Gastrocnemius medialis (tissue), 4 donors: Measurements from ENCODE around the gene PRDM2. TPM values are rescaled to one million over a fixed set of nuclear protein-coding genes. Genes with fewer than 3 reads are reported as not detected.

ENCODE experiments used
- ATAC-seq, 2 donors: fragments of 150-250 bp; one replicate each; pipeline ENCODE4 v1.9.1; 2016
- DNase-seq, 2 donors: peaks; one replicate each; pipeline ENCODE4 v3.0.0-alpha.2; 2019
- H3K27ac ChIP-seq, 4 donors: fragments of 200-600 bp; sonication (generic); 1 replicate in 1 of 4; 2 replicates in 3 of 4; pipeline ENCODE4 v1.5.1; 2016 to 2018; ENCODE audit warnings: mild to moderate bottlenecking in 2 of 4, moderate library complexity in 1 of 4
- H3K27me3 ChIP-seq, 3 donors: fragments of 200-600 bp; sonication (generic) in 2 of 3; 1 replicate in 1 of 3; 2 replicates in 2 of 3; pipeline versions ENCODE4 v1.5.1 to v1.6.0; 2016 to 2019; ENCODE audit warnings: mild to moderate bottlenecking in 1 of 3, moderate library complexity in 1 of 3
- H3K36me3 ChIP-seq, 2 donors: fragments of 200-600 bp; sonication (generic) in 1 of 2; one replicate each; pipeline ENCODE4 v1.5.1; 2017 to 2018
- H3K4me1 ChIP-seq, 2 donors: fragments of 200-600 bp; sonication (generic) in 1 of 2; one replicate each; pipeline ENCODE4 v1.5.1; 2016 to 2017; ENCODE audit warnings: mild to moderate bottlenecking in 2 of 2
- H3K4me3 ChIP-seq, 4 donors: fragments of 200-600 bp; sonication (generic) in 3 of 4; 1 replicate in 1 of 4; 2 replicates in 3 of 4; pipeline ENCODE4 v1.5.1; 2016 to 2019; ENCODE audit warnings: mild to moderate bottlenecking in 2 of 4
- H3K9me3 ChIP-seq, 3 donors: fragments of 200-600 bp; sonication (generic) in 2 of 3; 1 replicate in 1 of 3; 2 replicates in 2 of 3; pipeline ENCODE4 v1.5.1; 2016 to 2019
- POLR2A ChIP-seq, 2 donors: fragments of 450-650 bp; IDR thresholded peaks; one replicate each; pipeline ENCODE4 v1.6.1; 2017; ENCODE audit warnings: antibody characterized with exemption in 2 of 2, mild to moderate bottlenecking in 2 of 2, moderate library complexity in 2 of 2
- in situ Hi-C, 4 donors: fragments of 200-750 bp; cut with MboI; loops; one replicate each; pipeline versions ENCODE4 v1.15.0 to v1.8.0; 2017; ENCODE audit warnings: low sequenced_read_pairs in 4 of 4
- intact Hi-C: fragments of 100-400 bp; cut with DNase I; formaldehyde crosslinking; loops from one replicate; pipeline ENCODE4 v1.15.1; 2023; ENCODE audit warnings: low total_unique reads
- total RNA-seq, 4 donors: library from RNA; depleted of rRNA; stranded (reverse); fragments of >200 nt; gene quantifications; one replicate each; pipeline versions ENCODE4 v1.1.0 to v1.2.3, GENCODE V29; 2016
- TF ChIP-seq, protein P1 (sequence below), 5 experiments: fragments of 450-650 bp in 3 of 5; fragments of 200-600 bp in 2 of 5; sonication (generic) in 2 of 5; IDR thresholded peaks in 4 of 5; conservative IDR thresholded peaks in 1 of 5; 1 replicate in 4 of 5; 2 replicates in 1 of 5; pipeline ENCODE4 v1.5.1; 2016 to 2019; ENCODE audit warnings: antibody characterized with exemption in 5 of 5, mild to moderate bottlenecking in 3 of 5, moderate library complexity in 3 of 5

Gene PRDM2
- total RNA-seq, 4 donors from 2014 or later = 24.1 to 38.3 (median 35.6) TPM

DNA sequence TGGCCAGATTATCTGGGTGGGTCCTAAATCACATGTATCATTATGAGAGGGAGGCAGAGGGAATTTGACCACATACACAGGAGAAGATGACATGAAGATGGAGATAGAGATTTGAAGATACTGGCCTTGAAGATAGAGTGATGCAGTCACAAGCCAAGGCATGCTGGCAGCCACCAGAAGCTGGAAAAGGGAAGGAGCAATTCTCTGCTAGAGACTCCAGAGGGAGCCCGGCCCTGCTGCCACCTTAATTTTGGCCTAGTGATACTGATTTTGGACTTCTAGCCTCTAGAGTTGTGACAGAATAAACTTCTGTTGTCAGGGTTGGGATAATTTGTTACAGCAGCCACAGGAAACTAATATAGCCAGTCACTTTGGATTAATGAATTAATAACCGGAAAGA, 2.2 kb upstream of the PRDM2 start:
- intact Hi-C loops = no loop called here
- no peak overlapping the region for H3K27ac ChIP-seq

DNA sequence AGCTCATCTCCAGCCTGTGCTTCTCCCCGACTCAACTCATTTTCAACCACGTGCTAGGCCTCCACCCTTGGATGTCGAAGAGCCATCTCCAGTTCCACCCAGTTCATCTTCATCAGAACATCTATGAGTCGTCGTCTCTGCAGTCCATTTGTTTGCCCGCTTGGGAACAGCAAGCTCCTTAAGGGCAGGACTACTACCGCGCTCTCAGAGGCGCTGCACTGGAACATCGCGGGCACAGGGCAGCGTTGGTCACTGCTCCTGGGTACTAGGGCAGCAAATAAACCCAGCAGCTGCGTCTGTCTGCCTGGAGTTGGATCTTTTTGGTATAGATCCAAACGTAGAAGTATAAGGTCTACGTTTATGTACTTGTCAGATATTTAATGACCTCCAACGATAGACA, 478 bp upstream of the PRDM2 start:
- peaks cover 0 to 8% (median 0%) of the 10 kb centered on the region in 3 donors for H3K9me3 ChIP-seq
- peaks cover 4% of the 10 kb centered on the region in 2 donors for H3K4me1 ChIP-seq
- ATAC-seq (no peak), DNase-seq (no peak)
- intact Hi-C loops = no loop called here
- peaks cover 0 to 10% (median 4%) of the 10 kb centered on the region in 3 donors for H3K27me3 ChIP-seq
- no peak for TF ChIP-seq POLR2A (IDR thresholded peaks at IDR 0.05)
- TF ChIP-seq, protein P1, sequence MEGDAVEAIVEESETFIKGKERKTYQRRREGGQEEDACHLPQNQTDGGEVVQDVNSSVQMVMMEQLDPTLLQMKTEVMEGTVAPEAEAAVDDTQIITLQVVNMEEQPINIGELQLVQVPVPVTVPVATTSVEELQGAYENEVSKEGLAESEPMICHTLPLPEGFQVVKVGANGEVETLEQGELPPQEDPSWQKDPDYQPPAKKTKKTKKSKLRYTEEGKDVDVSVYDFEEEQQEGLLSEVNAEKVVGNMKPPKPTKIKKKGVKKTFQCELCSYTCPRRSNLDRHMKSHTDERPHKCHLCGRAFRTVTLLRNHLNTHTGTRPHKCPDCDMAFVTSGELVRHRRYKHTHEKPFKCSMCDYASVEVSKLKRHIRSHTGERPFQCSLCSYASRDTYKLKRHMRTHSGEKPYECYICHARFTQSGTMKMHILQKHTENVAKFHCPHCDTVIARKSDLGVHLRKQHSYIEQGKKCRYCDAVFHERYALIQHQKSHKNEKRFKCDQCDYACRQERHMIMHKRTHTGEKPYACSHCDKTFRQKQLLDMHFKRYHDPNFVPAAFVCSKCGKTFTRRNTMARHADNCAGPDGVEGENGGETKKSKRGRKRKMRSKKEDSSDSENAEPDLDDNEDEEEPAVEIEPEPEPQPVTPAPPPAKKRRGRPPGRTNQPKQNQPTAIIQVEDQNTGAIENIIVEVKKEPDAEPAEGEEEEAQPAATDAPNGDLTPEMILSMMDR (IDR thresholded peaks at IDR 0.05 in 4 of 5, conservative IDR thresholded peaks at IDR 0.05 in 1 of 5) = no peak
- peak overlapping the region; percentile 76 to 92 (median 84) for H3K4me3 ChIP-seq
- no peaks in the 10 kb centered on the region for H3K36me3 ChIP-seq
- in situ Hi-C loops = no loop called here
- peak overlapping the region; percentile 82 to 88 (median 86) for H3K27ac ChIP-seq

More for the DNA sequence above, 2.2 kb upstream of the PRDM2 start:
- in situ Hi-C loops = no loop called here
- Histone ChIP-seq H3K27me3 (peaks cover 0 to 14% (median 4%) of the 10 kb centered on the region in 3 donors), H3K36me3 (no peaks in the 10 kb centered on the region), H3K4me1 (peaks cover 4% of the 10 kb centered on the region in 2 donors), H3K4me3 (no peak overlapping the region), H3K9me3 (peaks cover 0 to 8% (median 0%) of the 10 kb centered on the region in 3 donors)
- no peak for TF ChIP-seq POLR2A (IDR thresholded peaks at IDR 0.05)
- TF ChIP-seq, protein P1 (IDR thresholded peaks at IDR 0.05 in 4 of 5, conservative IDR thresholded peaks at IDR 0.05 in 1 of 5) = no peak
- DNase-seq (no peak), ATAC-seq (no peak)

DNA sequence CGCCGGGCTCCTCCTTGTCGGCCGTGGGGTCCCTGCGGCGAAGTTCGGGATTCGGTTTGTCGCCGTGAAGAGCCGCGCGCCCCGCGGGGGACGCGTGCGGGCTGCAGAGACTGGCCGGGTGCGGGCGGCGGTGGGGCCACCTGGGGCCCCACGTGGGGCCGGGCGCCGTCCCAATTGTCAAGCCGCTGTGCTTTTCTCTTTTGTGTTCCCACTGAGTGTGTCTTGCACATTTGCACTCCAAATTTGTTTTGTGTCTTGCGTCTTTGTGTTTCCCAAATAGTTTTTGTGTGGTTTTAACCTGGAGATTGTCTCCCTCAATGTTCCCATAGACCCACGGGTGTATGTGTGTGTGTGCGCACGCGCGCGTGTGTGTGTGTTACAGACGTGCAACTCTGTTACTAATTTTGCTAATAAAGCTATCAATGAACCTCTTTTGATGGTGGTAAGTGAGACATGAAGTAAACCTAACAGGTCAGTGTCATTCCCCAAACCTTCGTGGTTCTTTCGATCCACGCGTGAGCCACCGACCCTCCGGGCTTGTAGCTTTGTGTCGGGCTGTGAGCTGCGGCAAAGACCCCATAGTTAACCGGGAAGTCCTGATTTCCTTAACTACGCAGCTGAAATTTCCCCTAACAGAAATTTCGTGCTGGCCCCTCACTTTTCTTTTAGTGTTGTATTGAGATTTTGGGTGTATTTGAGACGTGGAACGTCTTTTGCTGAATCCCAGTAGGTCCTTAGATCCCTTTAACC, 708 bp downstream of the PRDM2 start:
- Histone ChIP-seq H3K9me3 (peaks cover 0 to 8% (median 0%) of the 10 kb centered on the region in 3 donors), H3K4me3 (peak overlapping the region; percentile 46 to 76 (median 61)), H3K27me3 (peaks cover 0 to 5% (median 2%) of the 10 kb centered on the region in 3 donors), H3K27ac (peak overlapping the region; percentile 56 to 88 (median 84)), H3K4me1 (peaks cover 4% of the 10 kb centered on the region in 2 donors), H3K36me3 (no peaks in the 10 kb centered on the region)
- TF ChIP-seq POLR2A (IDR thresholded peaks at IDR 0.05) = no peak
- TF ChIP-seq, protein P1 (IDR thresholded peaks at IDR 0.05 in 4 of 5, conservative IDR thresholded peaks at IDR 0.05 in 1 of 5) = no peak
- intact Hi-C loops (loop anchor here (5.0 kb wide), 1 partner anchor 47 kb away; no protein-coding TSS in a partner anchor), in situ Hi-C loops (no loop called here)
- peak in 1 of 2 donors; percentile 25 for DNase-seq
- ATAC-seq = peak; percentile 78 to 80

DNA sequence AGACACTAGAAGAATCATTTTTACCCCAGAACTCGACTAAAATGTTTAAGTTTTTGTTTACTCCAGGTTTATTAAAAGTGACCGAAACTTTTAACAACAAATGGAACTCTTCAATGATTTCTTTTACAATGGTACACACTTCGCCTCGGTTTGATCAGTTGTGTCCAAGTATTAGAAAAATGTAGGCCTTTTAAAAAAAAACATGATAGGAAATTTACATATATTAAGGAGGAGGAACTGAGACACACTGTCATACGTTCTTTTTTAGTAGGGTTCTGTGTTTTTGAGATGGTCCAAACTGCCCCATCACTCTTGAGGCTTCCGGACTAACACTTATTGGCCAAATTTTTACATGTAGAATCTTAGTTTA, 1.3 kb downstream of the PRDM2 start:
- Histone ChIP-seq H3K4me3 (peak overlapping the region; percentile 46 to 76 (median 61)), H3K27ac (peak overlapping the region; percentile 56 to 88 (median 84)), H3K36me3 (no peaks in the 10 kb centered on the region), H3K27me3 (no peaks in the 10 kb centered on the region), H3K4me1 (peaks cover 4% of the 10 kb centered on the region in 2 donors), H3K9me3 (peaks cover 0 to 8% (median 0%) of the 10 kb centered on the region in 3 donors)
- intact Hi-C loops = loop anchor here (5.0 kb wide), 1 partner anchor 46 kb away; no protein-coding TSS in a partner anchor
- DNase-seq (no peak), ATAC-seq (no peak)
- TF ChIP-seq POLR2A (IDR thresholded peaks at IDR 0.05) = no peak
- TF ChIP-seq, protein P1 (IDR thresholded peaks at IDR 0.05 in 4 of 5, conservative IDR thresholded peaks at IDR 0.05 in 1 of 5) = no peak
- in situ Hi-C loops = no loop called here
